HG03196 (cell line): ENCODE measurements around the gene LCE1C.

Experiments
- ATAC-seq: cut with Tn5 transposase; IDR thresholded peaks from one replicate; pipeline ENCODE4 v1.9.1; 2021; ENCODE audit not compliant: unreplicated experiment

Gene LCE1C

DNA sequence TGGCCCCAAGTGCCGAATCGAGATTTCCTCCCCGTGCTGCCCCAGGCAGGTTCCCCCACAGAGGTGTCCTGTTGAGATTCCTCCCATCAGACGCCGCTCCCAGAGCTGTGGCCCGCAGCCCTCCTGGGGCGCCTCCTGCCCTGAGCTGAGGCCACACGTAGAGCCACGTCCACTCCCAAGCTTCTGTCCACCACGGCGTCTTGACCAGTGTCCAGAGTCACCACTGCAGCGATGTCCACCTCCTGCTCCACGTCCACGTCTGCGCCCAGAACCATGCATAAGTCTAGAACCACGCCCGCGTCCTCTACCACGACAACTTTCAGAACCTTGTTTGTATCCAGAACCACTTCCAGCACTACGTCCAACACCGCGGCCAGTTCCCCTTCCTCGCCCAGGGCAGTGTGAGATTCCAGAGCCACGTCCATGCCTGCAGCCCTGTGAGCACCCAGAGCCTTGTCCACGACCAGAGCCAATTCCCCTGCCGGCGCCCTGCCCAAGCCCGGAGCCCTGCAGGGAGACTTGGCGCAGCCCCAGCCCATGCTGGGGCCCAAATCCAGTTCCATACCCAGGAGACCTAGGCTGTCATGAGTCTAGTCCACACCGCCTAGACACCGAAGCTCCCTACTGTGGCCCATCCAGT lies 45.8 kb downstream of the LCE1C start:
- ATAC-seq = no peak

DNA sequence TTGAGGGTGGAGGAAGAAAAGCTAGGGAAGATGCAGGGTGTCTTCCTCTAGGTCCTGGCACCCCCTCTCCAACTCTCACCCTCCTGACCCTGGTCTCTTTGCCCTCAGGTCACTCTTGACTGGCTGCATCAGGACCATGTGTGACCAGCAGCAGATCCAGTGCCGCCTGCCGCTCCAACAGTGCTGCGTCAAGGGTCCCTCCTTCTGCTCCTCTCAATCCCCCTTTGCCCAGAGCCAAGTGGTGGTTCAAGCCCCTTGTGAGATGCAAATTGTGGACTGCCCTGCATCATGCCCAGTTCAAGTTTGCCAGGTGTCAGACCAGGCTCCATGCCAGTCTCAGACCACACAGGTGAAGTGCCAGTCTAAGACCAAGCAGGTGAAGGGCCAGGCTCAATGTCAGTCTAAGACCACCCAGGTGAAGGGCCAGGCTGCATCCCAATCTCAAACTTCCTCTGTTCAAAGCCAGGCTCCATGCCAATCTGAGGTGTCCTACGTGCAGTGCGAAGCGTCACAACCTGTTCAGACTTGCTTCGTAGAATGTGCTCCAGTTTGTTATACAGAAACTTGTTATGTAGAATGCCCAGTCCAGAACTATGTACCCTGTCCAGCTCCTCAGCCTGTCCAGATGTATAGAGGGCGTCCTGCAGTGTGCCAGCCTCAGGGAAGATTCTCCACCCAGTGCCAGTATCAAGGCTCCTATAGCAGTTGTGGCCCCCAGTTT lies 46.8 kb downstream of the LCE1C start:
- ATAC-seq = no peak

GRCh38 chr1:152758636-152759035 lies 47.8 kb downstream of the LCE1C start:
- ATAC-seq = no peak

DNA sequence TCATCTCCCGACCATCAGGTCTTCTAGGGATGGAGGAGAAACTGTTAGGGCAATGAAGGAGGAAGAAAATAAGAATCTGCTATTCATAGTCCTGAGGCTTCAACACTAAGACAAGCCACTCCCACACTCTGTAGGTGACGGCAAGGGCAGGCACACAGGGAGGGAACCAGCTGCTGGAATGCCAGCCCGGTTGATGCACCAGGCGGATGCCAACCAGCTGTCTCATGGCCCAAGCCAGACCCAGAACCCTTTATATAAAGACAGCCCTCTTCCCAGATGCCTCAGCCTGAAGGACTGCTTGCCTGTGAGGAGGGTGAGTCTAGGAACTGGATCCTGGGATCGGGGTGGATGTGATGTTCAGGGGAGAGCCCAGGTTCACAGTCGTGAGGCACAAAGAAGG lies 48.7 kb downstream of the LCE1C start, which contains the start of gene KPRP:
Gene KPRP (plus strand): TSS at position 279 of the 400 bp plus-strand sequence. CDS start 1,564 bp downstream, outside the sequence.
- ATAC-seq = no peak

- ATAC-seq = no peak
These were observed 49.6 kb downstream of the LCE1C start for GRCh38 chr1:152756872-152757271.
